LNCaP clone FGC (cell line): ENCODE data around the gene CDKAL1.
"Not testable (repeated sequence)": the region's sequence is repeated elsewhere in the genome, so short reads cannot be mapped to it uniquely, and the experiment has no call there.

Experiments
- DNase-seq: peaks from one replicate; pipeline ENCODE4 v3.0.0-alpha.2; 2011; ENCODE audit warnings: low read depth
- H3K4me3 ChIP-seq: 2 replicates; pipeline ENCODE4 v1.5.1; 2011; ENCODE audit warnings: mild to moderate bottlenecking, low read depth, low read length, control low read depth
- TF ChIP-seq, protein P1 (sequence below): IDR thresholded peaks from 2 replicates; pipeline ENCODE4 v1.5.1; 2012; ENCODE audit warnings: mild to moderate bottlenecking; ENCODE audit not compliant: control insufficient read depth, insufficient read depth; ENCODE audit errors: extremely low read depth

The CDKAL1 gene

GRCh38 chr6:20819774-20820400 is 285.6 kb downstream of the CDKAL1 start:
- no peak for DNase-seq
- TF ChIP-seq, protein P1, sequence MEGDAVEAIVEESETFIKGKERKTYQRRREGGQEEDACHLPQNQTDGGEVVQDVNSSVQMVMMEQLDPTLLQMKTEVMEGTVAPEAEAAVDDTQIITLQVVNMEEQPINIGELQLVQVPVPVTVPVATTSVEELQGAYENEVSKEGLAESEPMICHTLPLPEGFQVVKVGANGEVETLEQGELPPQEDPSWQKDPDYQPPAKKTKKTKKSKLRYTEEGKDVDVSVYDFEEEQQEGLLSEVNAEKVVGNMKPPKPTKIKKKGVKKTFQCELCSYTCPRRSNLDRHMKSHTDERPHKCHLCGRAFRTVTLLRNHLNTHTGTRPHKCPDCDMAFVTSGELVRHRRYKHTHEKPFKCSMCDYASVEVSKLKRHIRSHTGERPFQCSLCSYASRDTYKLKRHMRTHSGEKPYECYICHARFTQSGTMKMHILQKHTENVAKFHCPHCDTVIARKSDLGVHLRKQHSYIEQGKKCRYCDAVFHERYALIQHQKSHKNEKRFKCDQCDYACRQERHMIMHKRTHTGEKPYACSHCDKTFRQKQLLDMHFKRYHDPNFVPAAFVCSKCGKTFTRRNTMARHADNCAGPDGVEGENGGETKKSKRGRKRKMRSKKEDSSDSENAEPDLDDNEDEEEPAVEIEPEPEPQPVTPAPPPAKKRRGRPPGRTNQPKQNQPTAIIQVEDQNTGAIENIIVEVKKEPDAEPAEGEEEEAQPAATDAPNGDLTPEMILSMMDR: no peak
- no peak overlapping the region for H3K4me3 ChIP-seq

DNA sequence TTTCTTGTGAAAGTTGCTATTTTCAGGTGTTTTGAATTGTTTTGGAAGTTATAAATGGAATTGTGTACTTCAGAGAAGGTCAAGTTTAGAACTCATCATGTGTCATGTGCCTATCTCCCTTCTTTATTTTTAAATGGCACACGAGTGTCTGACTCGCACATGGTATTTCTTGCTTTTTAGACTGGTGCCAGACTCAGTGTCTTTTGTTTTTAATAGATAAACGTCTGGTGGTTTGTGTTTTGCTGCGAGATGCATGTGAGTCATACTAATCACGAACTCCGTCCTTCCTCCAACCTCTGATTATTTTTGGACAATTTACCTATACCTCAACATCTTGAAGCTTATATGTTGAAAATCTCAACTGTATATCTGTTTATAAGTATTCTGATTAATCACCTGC is 292.1 kb downstream of the CDKAL1 start:
- no peak for DNase-seq
- H3K4me3 ChIP-seq: no peak overlapping the region
- TF ChIP-seq, protein P1: no peak

DNA sequence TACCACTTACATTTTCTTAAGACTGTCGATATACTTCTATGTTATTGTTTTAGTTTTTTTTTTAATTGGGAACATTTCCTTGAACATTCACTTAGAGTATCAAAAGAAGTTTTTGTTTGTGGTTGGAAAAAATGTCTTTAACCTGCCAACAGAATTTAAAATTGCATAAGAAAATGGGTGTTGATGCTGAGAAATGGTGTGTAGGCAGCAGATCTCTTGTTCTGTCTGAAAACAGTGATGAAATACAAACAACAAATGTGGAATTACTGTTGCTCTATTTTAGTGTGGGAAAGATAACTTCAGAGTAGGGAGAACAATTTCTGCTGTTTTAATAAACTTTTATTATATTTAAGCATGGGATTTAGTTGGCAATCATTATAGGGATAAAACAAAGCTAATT is 293.5 kb downstream of the CDKAL1 start:
- DNase-seq: no peak
- TF ChIP-seq, protein P1: no peak
- no peak overlapping the region for H3K4me3 ChIP-seq

- H3K4me3 ChIP-seq: no peak overlapping the region
- no peak for DNase-seq
- TF ChIP-seq, protein P1: no peak
Measured at GRCh38 chr6:20830576-20830975, 296.3 kb downstream of the CDKAL1 start.

DNA sequence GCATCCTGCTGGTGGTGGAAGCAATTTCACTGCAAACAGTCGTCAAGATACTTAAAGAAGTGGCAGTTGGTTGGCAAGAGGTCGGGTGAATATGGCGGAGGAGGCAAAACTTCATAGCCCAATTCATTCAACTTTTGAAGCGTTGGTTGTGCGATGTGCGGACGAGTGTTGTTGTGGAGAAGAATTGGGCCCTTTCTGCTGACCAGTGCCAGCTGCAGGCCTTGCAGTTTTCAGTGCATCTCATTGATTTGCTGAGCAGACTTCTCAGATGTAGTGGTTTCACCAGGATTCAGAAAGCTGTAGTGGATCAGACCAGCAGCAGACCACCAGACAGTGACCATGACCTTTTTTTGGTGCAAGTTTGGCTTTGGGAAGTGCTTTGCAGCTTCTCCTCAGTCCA is 297.0 kb downstream of the CDKAL1 start:
- H3K4me3 ChIP-seq, DNase-seq: not testable (repeated sequence)

DNA sequence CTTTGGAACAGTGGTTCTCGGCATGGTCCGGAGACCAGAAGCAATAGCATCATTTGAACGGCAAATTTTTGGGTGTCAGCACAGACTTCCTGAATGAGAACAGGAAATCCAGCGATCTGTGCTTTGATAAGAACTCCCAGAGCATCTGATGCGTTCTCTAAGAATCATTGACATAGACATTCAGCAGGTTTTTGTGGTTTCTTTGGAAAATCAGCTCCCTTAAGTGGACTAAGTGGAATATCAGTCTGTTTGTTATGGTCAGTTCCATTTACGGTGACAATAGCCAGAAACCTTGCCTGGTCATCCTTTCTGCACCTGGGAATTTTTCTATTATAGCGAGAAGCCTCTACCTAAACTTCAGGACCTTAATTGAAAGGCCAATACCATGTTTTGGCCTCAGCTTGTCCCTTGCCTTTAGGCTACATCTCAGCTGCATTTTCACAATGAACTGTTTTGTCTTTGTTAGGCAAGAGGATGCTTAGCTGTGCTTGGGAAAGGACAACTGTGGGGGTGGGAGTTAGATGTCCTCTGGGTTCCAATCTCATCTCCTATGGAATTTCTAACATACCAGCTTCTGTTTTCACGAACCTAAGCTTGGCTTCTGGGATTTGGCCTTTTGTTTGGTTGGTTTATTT is 299.7 kb downstream of the CDKAL1 start:
- no peak overlapping the region for H3K4me3 ChIP-seq
- TF ChIP-seq, protein P1: no peak
- no peak for DNase-seq

- H3K4me3 ChIP-seq: no peak overlapping the region
- DNase-seq: no peak
- TF ChIP-seq, protein P1: no peak
Measured at GRCh38 chr6:20835315-20836010, 301.2 kb downstream of the CDKAL1 start.
